Stimulated activated CD4-positive, alpha-beta T cell treated with anti-CD3 and anti-CD28 coated beads, Interleukin-1b, Interleukin-23, amount 100 ng/mL, for 24 hours (primary cell): ENCODE results near the gene TMEM38B.
"Not testable (repeated sequence)": the region's sequence is repeated elsewhere in the genome, so short reads cannot be mapped to it uniquely, and the experiment has no call there.

Experiments
- DNase-seq, 4 experiments: peaks; one replicate each; pipeline ENCODE4 v3.0.0-alpha.2; 2020; ENCODE audit warnings: low read depth in 4 of 4, low spot score in 1 of 4

Gene TMEM38B

GRCh38 chr9:105714020-105714331, 19.6 kb downstream of the TMEM38B start:
- no peak for DNase-seq

- DNase-seq = no peak
These were observed 21.8 kb downstream of the TMEM38B start for GRCh38 chr9:105716146-105716545.

DNA sequence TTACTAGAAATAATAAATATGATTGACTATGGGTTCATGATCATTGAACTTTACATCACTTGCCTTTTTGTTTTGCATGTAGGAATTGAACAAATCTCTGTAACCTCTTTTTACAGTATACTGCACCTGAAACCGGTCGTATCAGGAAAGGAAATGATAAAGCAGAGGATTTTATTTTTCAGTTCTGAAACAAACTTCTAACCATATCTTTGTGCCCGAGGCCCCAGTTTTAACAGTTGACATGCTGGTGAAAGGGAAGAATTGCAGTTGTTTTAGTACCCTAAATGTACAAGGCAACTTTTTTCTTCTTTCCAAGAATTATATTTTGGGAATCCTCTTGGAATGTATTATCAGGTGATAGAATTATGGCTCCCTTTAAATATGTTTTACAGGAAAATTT, 27.8 kb downstream of the TMEM38B start:
- no peak for DNase-seq

GRCh38 chr9:105725370-105725769, 31.0 kb downstream of the TMEM38B start:
- DNase-seq = no peak

GRCh38 chr9:105728230-105728629, 33.9 kb downstream of the TMEM38B start:
- not testable (repeated sequence) for DNase-seq

GRCh38 chr9:105731420-105731819, 37.1 kb downstream of the TMEM38B start:
- not testable (repeated sequence) for DNase-seq

GRCh38 chr9:105735366-105735765, 41.0 kb downstream of the TMEM38B start:
- no peak for DNase-seq

- DNase-seq = no peak
These were observed 42.9 kb downstream of the TMEM38B start for GRCh38 chr9:105737205-105737604.

DNA sequence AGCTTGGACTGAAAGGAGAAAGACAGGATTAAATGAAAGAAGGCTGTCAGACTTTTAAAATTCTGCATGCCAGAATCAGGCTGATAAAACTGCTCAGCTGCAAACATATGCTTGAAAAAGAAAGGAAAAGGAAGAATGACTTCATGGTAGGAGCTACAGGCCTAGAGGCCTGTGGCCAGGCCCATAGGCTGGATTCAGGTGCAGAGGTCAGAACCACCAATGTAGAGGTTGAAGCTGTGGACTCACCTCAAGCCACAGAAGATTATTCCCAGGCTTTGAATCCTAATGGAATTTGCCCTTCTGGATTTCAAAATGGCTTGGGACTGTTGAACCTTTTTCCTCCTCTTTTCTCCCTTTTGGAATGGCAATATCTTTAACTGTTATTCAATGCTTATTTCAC, 47.7 kb downstream of the TMEM38B start:
- DNase-seq = no peak

DNA sequence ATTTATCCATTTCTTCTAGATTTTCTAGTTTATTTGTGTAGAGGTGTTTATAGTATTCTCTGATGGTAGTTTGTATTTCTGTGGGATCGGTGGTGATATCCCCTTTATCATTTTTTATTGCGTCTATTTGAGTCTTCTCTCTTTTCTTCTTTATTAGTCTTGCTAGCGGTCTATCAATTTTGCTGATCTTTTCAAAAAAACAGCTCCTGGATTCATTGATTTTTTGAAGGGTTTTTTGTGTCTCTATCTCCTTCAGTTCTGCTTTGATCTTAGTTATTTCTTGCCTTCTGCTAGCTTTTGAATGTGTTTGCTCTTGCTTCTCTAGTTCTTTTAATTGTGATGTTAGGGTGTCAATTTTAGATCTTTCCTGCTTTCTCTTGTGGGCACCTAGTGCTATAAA, 53.0 kb downstream of the TMEM38B start:
- not testable (repeated sequence) for DNase-seq

GRCh38 chr9:105751761-105752160, 57.4 kb downstream of the TMEM38B start:
- no peak for DNase-seq

DNA sequence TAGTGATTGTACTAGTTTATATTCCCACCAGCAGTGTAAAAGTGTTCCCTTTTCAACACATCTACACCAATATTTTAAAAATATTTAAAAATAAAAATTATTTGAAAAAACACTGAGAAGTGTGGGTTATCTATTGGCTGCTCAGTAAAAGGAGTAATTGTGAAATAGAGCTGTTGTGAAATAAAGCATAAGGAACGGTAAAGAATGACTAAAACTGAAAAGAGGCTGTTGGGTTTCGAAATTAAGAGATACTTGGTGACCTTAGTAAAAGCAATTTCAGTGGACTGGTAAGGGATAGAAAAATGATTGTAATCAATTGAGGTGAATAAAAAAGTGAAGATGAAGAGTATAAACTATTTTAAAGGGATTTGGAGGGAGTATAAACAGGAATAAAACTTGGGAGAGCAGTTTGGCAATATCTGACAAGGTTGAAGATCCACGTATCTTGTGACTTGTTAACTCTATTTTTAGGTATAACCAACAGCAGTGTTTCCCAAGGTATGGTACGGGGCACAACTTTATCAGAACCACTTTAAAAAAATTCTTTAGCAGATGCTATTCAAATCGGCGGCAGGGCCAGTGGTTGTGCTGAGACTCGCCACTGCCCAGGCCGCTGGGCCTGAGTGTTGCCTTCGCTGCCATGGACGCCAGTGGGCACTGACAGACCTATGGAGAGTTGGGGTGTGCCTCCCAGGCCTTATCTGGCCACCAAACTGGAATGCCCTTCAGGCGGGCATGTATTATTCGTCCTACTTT, 63.3 kb downstream of the TMEM38B start:
- DNase-seq = no peak

DNA sequence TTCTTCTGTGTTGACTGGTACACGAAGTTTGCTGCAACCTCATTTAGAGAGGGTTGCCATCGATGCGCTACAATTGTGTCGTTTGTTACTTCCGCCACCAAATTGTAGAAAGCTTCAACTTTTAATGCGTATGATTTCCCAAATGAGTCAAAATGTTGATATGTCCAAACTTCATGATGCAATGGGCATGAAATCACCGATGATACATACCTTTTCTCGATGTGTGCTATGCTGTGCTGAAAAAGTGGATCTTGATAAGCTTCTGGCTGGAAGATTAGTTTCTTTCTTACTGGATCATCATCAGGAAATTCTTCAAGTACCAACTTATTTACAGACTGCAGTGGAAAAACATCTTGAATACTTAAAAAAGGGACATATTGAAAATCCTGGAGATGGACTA, 65.7 kb downstream of the TMEM38B start:
- DNase-seq = no peak

GRCh38 chr9:105782561-105783494, 88.5 kb downstream of the TMEM38B start:
- not testable (repeated sequence) for DNase-seq

DNA sequence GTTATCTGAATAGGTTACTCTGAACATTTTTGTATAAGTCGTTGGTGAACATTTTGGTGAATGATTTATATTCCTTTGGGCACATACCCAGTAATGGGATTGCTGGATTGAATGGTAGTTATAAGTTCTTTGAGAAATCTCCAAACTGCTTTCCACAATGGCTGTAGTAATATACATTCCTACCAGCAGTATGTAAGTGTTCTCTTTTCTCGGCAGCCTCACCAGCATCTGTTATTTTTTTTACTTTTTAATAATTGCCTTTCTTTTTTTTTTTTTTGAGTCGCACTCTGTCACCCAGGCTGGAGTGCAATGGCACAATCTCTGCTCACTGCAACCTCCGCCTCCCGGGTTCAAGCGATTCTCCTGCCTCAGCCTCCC, 89.1 kb downstream of the TMEM38B start:
- not testable (repeated sequence) for DNase-seq

- not testable (repeated sequence) for DNase-seq
These were observed 92.5 kb downstream of the TMEM38B start for GRCh38 chr9:105786796-105787195.

DNA sequence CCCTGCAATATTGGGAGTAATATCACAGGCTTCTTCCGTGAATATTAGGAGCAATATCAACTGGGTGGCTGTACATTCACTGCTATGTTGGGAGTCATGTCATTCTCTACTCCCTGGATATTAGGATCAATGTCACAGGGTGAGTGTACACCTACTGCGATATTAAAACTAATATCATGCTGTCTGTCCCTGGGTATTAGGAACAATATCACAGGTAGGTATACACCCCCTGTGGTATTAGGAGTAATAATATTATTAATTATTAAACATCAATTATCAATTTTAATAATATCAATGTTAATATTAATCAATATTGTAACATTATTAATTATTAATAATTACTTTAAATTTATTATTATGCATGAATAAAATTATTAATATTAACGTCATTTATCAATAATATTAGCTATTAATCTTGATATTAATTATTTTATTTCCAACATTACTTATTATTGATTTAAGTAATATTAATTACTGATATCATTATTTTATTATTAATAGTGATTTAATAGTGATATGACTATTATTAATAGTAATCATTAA, 121.9 kb downstream of the TMEM38B start:
- DNase-seq = no peak

DNA sequence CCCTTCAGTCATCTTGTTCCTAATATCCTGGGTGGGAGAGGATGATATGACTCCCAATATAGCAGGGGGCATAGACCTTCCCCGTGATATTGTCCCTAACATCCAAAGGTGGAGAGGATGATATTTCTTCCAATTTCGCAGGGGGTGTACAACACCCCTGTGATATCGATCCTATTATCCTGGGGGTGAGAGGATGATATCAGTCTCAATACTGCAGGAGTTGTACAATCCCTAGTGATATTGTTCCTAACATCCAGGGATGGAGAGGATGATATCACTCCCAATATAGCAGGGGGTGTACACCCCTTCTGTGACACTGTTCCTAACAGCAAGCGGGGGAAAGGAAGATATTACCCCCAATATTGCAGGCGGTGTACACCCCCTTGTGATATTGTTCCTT, 122.6 kb downstream of the TMEM38B start:
- no peak for DNase-seq

DNA sequence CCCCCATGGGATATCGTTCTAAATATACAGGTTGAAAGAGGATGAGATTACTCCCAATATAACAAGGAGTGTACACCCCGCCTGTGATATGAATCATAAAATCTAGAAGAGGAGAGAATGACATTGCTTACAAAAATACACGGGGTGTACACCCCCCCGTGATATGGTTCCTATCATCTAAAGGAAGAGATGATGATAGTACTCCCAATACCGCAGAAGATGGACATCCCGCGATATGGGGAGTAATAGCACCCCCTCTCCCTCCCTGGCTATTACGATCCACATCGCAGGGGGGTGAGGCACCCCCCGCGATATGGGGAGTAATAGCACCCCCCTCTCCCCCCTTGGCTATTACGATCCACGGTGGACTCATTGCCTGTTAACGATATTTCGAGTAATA, 124.6 kb downstream of the TMEM38B start:
- no peak for DNase-seq

DNA sequence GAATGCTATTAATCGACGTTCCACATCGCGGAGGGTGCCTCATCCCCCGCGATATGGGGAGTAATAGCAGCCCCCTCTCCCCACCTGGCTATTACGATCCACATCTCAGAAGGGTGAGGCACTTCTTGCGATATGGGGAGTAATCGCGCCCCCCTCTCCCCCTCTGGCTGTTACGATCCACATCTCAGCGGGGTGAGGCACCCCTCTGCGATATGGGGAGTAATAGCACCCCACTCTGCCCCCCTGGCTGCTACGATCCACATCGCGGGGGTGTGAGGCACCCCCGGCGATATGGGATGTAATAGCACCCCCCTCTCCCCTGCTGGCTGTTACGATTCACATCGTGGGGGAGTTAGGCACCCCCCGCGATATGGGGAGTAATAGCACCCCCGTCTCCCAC, 128.5 kb downstream of the TMEM38B start:
- no peak for DNase-seq
